Measurements from ENCODE around the gene PSMG4. TPM values are rescaled to one million over a fixed set of nuclear protein-coding genes. Genes with fewer than 3 reads are reported as not detected.

Gene PSMG4
- total RNA-seq, 1 experiment from 2014 or later: 29.3 TPM

DNA sequence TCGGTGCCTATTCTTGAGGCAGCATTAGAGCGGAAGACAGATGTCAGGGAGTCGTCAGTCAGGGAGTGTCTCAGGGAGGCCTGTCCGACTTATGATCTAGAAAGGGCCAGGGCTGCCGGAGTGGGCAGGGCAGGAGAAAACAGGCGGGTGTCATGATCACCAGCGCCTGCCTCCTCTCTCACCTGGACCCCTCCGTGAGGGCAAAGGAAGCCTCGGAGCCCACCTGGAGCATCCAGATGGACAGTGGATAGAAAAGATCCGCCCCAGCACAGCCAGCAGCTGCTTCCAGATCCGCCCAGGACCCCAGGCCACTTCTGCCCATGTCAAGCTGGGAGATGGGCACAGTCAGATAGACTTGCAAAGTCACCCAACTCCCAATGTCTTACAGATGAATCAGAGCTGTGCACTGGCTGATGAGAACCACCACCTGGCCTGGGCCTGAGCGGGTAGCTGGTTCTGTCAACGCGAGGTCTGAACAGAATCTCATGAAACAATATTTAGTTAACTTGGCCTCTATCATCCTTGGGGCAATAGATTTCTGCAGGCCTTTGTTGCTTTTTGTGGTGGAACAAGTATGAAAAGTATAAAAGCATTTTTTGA lies 22.2 kb downstream of the PSMG4 start:
- Histone ChIP-seq H4K8ac (replicated peaks; ENCODE audit: insufficient read length, low read depth, low read length) (no peak overlapping the region), H3K79me1 (ENCODE audit: insufficient read depth, low read depth, low read length, poor library complexity, severe bottlenecking) (no peaks in the 10 kb centered on the region), H4K20me1 (ENCODE audit: control insufficient read depth, insufficient read depth, insufficient read length) (no peaks in the 10 kb centered on the region), H3K23me2 (ENCODE audit: insufficient read length, low read depth, low read length, poor library complexity, severe bottlenecking) (no peaks in the 10 kb centered on the region), H2AFZ (ENCODE audit: low read length) (no peak overlapping the region), H2BK15ac (ENCODE audit: low read depth, low read length) (no peak overlapping the region), H3T11ph (ENCODE audit: low read length) (no peak overlapping the region), H3K14ac (ENCODE audit: insufficient read depth, low read length) (no peak overlapping the region), H3K9me3 (ENCODE audit: control insufficient read depth, low read depth, low read length) (no peaks in the 10 kb centered on the region), H3K9ac (ENCODE audit: extremely low read depth, insufficient read length, low read length) (no peak overlapping the region), H4K5ac (ENCODE audit: insufficient read length, low read depth, low read length) (no peak overlapping the region), H3K79me2 (ENCODE audit: insufficient read depth, low read length) (no peaks in the 10 kb centered on the region), H3K4me1 (ENCODE audit: insufficient read depth, low read length) (peaks cover 13% of the 10 kb centered on the region), H3K27me3 (ENCODE audit: insufficient read depth, low read length) (no peaks in the 10 kb centered on the region), H2BK20ac (ENCODE audit: low read depth, low read length, poor library complexity, severe bottlenecking) (no peak overlapping the region), H4K91ac (ENCODE audit: insufficient read length, low read depth, low read length) (no peak overlapping the region), H3K4ac (ENCODE audit: low read depth, low read length) (no peak overlapping the region), H2BK5ac (ENCODE audit: insufficient read length, low read length) (no peak overlapping the region), H3K27ac (ENCODE audit: insufficient read length, low read depth, low read length) (no peak overlapping the region), H2AK5ac (ENCODE audit: insufficient read length, low read length) (no peak overlapping the region), H3K18ac (ENCODE audit: insufficient read length, low read depth, low read length) (no peak overlapping the region), H2BK120ac (ENCODE audit: low read depth, low read length, poor library complexity, severe bottlenecking) (no peak overlapping the region), H3K4me2 (ENCODE audit: insufficient read depth, insufficient read length, low read length) (no peak overlapping the region), H2BK12ac (ENCODE audit: insufficient read length, low read depth, low read length) (no peak overlapping the region), H3K23ac (ENCODE audit: insufficient read length, low read depth, low read length) (no peak overlapping the region), H3K56ac (ENCODE audit: insufficient read length, low read depth, low read length) (no peak overlapping the region)
- TF ChIP-seq, protein P1, sequence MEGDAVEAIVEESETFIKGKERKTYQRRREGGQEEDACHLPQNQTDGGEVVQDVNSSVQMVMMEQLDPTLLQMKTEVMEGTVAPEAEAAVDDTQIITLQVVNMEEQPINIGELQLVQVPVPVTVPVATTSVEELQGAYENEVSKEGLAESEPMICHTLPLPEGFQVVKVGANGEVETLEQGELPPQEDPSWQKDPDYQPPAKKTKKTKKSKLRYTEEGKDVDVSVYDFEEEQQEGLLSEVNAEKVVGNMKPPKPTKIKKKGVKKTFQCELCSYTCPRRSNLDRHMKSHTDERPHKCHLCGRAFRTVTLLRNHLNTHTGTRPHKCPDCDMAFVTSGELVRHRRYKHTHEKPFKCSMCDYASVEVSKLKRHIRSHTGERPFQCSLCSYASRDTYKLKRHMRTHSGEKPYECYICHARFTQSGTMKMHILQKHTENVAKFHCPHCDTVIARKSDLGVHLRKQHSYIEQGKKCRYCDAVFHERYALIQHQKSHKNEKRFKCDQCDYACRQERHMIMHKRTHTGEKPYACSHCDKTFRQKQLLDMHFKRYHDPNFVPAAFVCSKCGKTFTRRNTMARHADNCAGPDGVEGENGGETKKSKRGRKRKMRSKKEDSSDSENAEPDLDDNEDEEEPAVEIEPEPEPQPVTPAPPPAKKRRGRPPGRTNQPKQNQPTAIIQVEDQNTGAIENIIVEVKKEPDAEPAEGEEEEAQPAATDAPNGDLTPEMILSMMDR (conservative IDR thresholded peaks at IDR 0.05): no peak
- Mint-ChIP-seq H3K27ac (peak overlapping the region in 2 of 3 experiments; percentile 26 to 73; a peak in 3 of 7 replicates), H3K9me3 (no peaks in the 10 kb centered on the region), H3K36me3 (ENCODE audit: insufficient read depth in 1 of 3, low read depth in 3 of 3) (peaks cover 8 to 24% (median 14%) of the 10 kb centered on the region in 3 experiments), H3K27me3 (ENCODE audit: low read depth) (no peaks in the 10 kb centered on the region), H3K4me3 (no peak overlapping the region; a peak in 1 of 5 replicates), H3K4me1 (peaks cover 30 to 31% of the 10 kb centered on the region in 2 experiments)
- whole genome bisulfite sequencing (ENCODE audit: extremely low coverage, insufficient read length, low lambda C conversion rate): no CpG with 5 or more reads among the region's 14 CpGs
- no peak for DNase-seq
